HG03095 (cell line): ENCODE results near the gene NFRKB.
"Not testable (repeated sequence)": the region's sequence is repeated elsewhere in the genome, so short reads cannot be mapped to it uniquely, and the experiment has no call there.

ENCODE experiments used
- ATAC-seq: cut with Tn5 transposase; IDR thresholded peaks from one replicate; pipeline ENCODE4 v1.9.1; 2021; ENCODE audit warnings: moderate library complexity; ENCODE audit not compliant: unreplicated experiment

NFRKB gene

DNA sequence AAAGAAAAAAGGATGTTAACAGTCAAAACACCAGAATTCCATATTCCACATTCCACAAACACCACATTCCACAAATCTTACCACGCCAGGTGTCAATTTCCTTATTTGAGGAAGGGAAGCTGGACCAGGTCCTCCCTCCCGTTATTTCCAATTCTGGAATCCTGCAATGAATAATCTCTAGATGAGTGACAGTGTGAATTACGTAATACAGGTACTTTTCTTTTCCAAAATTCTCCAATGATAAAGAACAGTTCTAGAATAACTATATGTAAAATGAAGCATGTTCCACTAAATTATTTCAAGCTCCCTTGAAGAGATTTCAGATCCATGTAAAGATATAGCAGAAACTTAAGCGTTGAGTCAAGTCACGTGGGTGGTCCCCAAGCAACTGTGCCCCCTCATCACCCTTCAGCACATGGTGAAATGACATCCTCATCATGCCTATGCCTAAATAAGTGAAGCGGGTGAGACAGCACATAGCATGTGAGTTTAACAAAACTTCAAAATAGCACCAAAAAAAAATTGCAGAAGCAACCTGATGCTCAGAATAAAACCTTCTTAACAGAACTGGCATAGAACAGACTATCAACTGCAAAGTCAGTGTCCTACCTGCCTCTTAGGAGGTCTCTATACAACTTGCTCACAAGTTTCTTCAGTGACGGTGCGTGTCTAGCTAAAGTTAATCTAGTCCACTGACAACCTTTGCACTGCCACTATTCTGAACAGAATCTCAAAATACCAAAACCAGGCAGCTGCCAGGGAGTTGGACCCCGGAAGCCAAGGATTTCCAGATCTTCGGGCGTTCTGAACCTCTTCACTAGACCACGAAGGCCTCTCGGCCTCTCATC, 876 bp downstream of the NFRKB start:
- ATAC-seq = peak; percentile 18

DNA sequence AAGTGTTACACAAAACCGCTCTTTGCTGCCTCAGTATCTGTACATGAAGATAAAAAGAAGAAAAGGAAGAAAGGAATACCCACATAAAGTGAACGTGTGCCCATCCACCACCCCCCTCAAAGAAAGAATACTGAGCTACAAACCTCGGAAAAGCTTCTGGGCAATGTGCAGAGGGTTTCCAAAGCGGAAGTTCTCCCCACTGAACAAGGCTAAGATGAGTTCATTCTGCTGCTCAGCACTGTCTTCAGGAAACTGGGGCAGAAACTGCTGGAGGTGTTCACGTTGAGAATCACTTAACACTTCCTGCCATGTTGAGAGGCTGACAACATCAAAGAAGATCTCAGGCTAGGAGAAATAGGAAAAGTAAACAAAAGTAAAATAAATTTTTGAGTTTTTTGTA, 6.9 kb downstream of the NFRKB start:
- ATAC-seq = no peak

DNA sequence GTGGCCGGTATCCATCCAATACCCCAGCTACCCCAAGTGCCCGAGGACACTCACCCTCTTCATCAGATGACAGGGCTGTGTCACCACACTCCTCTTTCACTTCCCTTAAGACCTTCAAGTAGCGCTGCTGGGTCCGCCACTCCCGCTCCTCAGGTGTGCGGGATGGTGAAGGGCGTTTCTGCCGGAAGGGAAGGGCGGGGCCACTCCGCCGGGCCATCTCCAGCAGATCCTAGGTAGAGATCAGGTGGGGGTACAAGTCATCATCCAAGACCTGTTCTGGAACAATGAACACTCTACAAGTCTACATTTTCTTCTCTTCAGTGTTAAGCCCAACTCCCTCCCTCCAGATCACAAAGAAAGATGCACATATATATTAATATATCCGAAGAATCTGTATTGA, 10.0 kb downstream of the NFRKB start:
- ATAC-seq = no peak

DNA sequence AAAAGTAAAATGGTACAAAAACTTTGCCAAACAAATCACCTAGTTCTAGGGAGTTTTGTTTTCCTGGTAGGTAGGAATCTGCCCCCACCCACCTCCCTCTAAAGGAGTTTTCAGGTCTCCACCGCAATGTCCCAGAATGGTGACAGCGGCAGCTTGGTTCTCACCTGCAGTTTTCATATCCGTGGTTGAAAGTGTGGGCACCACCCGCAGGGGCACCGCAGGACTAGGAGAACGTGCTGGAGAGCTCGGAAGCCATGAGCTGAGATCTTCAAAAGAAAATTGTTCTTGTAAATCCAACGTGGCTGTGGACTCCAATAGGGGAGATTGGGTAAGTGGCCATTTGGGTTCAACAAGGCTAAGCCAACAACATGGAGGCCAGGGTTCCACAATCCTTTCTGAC, 10.8 kb downstream of the NFRKB start:
- ATAC-seq = no peak

DNA sequence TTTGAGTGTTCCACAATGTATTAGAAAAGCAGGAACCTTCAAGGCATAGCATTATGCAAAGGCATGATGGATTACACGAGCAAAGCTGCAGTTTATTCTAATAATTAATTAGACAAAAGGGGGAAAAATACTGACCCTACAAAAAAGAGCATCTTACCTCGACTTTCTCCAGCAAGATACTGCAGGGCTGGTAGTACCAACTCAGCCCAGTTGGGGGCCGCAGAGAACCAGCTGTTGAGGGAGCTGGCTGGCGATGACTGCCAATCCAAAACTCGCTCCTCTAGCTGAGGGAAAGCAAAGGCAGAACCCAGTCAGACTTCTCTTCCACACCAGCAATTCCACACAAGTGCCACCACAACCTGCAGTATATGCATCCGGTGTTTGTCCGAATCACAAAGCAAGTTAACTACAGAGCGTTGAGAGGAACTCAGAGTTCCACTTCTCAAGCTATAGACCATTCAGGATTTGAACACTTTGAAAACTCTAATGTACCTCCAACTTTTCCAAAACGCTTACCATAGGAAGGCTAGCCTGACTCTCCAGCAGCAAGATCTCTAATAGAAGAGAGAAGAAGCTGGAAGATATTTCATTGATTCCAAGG, 13.7 kb downstream of the NFRKB start:
- ATAC-seq = no peak

DNA sequence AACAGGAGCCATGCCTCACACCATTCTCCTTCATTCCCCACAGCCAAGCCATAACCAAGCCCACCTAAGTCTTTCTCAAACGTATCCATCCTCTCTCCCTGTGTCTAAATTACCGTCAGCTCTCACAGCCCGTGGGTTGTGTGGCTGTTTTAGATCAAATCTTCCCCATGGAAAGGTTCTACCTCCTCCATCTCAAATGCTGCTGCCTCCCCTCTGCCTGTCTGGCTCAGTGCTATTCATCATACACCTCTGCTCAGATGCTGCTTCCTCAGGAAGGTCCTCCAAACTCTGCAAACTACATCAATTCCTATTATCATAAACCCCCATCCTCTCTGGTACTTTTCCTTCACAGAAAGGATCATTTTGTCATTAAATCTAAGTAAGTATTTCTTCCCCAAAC, 15.1 kb downstream of the NFRKB start:
- ATAC-seq = no peak

DNA sequence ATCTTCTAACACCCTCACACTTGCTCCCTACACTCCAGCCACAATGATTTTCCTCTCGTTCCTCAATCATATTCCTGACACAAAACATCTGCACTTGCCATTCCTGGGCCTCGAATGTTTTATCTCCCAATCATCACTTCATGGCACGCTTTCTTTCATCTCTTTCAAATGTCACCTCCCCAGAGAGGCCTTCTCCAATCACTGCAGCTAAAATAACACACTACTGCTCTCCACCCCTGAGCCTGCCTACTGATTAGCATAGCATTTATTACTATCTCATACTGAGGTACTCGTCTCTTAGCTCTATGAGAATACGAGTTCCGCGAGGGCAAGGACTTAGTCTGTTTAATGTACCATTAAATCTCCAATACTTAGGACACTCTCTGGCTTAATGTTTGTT, 23.5 kb downstream of the NFRKB start:
- ATAC-seq = no peak

DNA sequence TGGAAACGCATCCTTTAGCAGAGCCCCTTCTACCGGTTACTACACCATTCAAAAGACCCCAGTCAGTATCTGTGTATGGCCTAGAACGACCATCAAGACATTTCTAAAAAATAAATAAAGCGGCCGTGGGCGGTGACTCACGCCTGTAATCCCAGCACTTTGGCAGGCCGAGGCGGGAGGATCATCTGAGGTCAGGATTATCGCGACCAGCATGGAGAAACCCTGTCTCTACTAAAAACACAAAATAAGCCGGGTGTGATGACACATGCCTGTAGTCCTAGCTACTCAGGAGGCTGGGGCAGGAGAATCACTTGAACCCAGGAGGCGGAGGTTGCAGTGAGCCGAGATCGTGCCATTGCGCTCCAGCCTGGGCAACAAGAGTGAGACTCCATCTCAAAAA, 26.8 kb downstream of the NFRKB start:
- ATAC-seq = not testable (repeated sequence)

DNA sequence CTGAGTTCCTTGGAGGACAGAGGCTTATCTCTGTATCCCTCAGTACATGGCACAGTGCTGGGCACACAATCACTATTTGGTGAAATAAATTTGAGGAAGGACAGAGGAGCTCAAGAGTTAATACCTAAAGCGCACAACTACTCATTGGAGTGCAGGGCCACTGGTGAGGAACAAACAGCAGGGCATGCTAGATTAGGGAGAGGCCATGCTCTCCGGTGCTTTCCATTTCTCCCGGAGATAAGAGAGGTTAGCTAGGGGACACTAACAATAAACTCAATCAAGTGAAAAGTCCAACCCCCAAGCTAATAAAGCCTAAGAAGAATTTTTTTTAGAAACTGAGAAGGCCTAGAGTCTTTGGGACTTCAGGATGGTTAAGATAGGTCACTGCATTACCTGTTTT, 29.1 kb downstream of the NFRKB start:
- no peak for ATAC-seq

DNA sequence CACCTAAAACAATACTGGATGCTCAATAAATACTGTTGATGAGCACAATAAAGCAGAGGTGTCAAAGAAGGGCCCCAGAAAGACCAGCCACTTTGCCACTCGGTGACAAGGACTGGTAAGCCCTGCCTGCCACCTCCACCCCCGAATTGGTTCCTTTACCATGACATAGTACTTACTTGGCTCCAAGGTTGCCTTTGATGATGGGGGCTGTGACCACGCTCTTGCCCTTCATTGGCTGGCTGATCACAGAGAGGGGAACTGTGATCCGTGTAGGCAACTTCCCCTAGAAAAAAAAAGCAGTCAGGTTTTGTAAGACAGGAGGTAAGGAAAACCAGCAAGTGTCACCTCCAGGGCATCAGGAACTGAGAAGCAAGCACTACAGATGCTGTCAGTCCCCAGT, 29.7 kb downstream of the NFRKB start:
- ATAC-seq = no peak

DNA sequence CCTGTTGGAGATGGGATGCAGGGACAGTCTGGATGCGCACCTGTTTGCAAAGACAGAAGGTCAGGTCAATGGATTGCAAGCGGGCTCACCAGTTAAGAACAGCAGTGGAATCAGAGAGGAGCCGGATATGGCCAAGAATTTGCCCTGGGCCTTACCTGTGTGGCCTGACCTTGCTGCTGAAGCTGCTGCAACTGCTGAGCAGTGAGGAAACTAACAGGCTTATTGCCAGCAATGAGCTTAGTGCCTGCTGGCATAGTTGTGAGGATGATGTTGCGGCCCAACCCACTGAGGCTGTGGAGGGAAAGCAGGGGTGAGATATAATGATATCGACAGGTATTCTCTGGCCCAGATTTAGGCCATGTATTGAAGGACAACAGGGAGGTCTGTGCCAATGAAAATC, 30.6 kb downstream of the NFRKB start:
- ATAC-seq = no peak

DNA sequence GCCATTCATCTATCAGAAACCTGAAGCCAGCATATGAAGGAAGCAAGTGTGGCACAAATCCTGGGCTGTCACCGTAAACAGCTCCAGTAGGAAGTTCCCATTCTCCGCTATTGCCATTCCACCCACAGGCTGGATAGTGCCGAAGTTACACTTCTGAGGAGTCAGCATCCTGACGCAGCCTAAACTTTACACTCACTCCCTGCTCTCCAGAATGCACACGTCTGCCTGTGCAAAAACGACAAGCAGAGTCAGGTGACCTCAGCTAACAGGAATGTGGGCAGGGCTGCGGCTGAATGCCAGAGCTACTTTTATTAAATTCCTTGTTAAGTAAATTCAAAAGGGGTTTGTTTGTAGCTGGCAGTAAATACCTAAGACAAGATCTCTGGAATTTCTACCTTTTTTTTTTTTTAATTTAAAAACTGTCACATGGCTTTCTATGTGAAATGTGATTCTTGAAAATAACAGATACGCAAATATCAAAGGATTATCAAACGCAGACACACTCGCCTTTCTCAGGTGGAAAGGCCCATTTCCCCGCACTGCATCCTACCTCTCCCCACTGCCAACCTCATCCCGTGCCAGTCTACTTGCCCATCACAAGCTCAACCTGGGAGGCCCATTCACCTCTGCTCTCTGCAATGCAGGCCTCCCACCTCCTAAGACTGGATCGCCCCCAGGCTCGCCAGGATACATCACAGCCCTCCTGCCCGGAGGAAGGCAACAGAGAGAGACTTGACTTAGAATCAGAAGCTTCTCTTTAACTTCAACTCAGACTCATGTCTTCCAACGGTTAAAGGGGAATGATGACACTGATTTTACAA, 33.5 kb downstream of the NFRKB start:
- ATAC-seq = no peak

DNA sequence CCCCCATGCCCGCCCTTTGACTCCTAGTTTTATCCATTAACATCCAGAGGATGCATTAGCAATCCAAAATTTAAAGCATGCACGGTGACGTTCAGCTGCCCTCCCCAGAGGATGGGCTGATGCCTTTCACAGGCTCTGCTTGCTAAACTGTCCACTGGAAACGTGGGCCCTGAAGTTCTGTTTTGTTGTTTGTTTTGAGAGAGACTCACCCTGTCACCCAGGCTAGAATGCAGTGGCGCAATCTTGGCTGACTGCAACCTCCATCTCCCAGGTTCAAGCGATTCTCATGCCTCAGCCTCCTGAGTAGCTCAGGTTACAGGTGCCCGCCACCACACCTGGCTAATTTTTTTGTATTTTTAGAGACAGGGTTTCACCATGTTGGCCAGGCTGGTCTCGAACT, 39.3 kb downstream of the NFRKB start:
- ATAC-seq = no peak

DNA sequence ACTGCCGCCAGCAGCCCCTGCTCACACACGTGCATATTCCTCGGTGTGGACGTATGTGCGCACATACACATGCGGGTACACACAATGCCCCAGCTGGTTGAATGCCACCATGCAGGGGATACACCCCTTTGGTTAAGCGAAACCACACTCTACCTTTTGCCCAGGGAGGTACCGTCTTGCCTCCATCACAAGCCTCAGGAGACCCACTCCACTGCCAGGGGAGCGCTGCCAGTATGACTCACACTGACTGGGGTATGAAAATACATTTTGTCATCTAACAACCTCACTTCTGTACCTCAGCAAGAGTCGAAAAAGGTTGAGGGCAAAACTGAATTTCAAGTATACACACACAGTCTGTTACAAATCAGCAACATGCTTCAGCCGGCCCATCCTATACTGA, 40.3 kb downstream of the NFRKB start:
- ATAC-seq = no peak

DNA sequence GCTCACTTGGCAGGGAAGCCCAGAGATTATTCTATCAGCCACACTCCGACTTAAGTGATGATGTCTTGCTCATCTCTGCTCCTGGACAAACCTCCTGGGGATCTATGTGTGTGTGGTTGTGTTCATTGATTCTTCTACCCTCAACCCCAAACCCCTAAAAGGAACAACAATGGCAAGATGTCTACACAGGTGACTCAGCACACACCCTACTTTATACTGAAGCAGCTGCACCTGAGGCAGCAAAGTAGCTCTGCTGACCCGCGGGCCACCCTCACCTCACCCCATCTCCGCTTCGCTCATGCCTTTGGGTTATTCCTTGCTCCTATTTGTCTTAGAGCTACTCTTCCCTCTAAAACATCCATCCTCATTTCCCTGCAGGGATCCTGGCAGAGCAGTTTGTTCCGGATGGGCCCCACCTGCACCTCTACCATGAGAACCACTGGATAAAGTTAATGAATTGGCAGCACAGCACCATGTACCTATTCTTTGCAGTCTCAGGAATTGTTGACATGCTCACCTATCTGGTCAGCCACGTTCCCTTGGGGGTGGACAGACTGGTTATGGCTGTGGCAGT, 41.1 kb downstream of the NFRKB start:
- no peak for ATAC-seq

DNA sequence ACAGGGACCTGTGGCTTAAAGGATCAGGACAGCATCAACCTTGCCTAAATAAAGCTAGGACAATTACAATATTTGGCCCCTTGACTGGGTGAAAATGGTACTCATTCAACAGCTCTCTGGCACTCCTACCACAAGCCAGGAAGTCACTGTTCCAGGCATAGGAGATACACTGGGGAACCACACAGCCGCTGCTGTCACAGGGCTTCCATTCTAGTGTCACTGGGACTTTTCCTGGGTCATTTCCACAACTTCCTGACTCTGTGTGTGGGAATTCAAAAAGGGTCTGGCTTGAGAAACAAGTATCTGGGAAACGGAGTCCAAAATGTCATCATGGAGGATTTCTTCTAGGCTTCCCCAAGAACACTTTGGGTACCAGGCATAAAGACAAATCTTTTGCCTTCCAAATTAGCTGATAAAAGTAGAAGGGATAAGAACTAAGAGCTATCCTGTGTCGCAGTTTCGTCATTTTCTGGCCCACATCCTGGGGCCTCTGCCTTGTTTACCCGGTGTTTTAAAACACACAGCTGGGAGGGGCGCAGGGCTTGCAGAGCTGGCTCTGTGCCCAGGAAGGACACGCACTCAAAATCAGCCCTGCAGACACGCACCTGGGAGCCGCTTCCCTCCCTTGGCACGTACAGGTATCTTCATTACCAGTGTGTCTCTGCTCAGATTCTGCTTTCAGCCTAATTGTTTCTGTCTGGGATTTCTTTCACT, 41.7 kb downstream of the NFRKB start:
- no peak for ATAC-seq

DNA sequence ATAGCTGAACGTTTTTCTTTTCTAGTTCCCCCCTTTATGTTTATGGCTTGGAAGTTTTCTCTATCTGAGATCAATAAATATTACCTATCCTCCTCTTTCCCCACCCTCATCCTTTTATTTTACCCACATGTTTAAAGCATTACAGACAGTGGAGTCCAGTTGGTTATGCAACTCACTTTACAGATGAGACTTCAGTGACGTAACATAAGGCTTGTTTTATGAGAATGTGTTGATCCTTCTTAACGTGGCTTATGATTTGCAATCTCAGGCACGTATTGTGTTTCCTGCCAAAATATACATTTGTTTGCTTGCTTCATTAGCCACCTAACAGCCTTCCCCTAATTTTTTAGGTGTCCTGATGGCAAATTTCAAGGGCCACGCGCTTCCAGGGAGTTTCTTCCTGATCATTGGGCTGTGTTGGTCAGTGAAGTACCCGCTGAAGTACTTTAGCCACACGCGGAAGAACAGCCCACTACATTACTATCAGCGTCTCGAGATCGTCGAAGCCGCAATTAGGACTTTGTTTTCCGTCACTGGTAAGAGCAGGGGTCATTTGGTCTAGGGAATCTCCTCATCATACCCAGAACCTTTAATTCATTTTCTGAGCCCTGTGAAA, 43.1 kb downstream of the NFRKB start:
- ATAC-seq = no peak

DNA sequence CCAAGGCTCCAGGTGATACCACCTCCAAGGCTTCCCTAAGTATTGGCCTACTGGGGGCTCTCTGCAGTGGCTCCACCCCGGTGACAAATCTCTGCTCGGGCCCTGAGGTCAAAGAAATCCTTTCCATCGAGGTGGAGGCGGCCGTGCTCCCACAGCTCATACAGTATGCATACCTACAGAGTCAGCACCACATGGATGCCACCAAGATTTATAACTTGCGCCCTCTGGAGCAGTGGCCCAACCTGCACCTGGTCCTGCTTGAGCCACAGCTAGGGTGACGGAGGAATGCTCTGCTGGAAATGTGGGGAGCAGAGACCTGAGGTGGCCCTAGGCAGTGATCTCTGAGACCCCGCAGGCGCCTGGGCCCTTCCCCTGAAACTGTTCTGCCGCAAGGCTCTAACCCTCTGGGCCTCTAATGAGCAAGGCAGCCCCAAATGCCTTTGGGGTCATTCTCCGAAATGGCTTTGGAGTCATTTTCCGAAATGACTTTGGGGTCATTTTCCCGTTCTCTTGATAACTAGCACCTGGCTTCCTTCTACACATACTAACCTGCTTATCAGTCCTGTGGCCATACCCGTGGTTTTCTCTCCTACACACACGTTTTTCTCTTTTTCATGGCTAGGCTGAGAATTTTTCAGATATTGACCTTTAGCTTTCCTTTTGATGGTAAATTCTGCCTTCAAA, 45.8 kb downstream of the NFRKB start:
- ATAC-seq = no peak

DNA sequence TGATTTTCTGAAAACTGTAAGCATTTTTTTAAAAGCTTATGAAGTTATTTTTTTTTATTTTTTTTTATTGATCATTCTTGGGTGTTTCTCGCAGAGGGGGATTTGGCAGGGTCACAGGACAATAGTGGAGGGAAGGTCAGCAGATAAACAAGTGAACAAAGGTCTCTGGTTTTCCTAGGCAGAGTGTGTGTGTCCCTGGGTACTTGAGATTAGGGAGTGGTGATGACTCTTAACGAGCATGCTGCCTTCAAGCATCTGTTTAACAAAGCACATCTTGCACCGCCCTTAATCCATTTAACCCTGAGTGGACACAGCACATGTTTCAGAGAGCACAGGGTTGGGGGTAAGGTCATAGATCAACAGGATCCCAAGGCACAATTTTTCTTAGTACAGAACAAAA, 48.0 kb downstream of the NFRKB start:
- not testable (repeated sequence) for ATAC-seq
